Prostate gland (tissue), 2 donors: ENCODE data around the gene C17orf113.

Experiments used
- POLR2AphosphoS5 ChIP-seq: sonication (generic); formaldehyde crosslinking; IDR thresholded peaks from one replicate; pipeline ENCODE4 v1.6.1; 2017; ENCODE audit warnings: antibody characterized with exemption
- TF ChIP-seq, protein P1 (sequence below), 4 experiments: fragments of 200-600 bp in 2 of 4; fragments of 450-650 bp in 2 of 4; sonication (generic) in 2 of 4; IDR thresholded peaks; 1 replicate in 3 of 4; 2 replicates in 1 of 4; pipeline ENCODE4 v1.5.1; 2016 to 2019; ENCODE audit warnings: antibody characterized with exemption in 4 of 4, mild to moderate bottlenecking in 2 of 4, moderate library complexity in 2 of 4

- TF ChIP-seq, protein P1, sequence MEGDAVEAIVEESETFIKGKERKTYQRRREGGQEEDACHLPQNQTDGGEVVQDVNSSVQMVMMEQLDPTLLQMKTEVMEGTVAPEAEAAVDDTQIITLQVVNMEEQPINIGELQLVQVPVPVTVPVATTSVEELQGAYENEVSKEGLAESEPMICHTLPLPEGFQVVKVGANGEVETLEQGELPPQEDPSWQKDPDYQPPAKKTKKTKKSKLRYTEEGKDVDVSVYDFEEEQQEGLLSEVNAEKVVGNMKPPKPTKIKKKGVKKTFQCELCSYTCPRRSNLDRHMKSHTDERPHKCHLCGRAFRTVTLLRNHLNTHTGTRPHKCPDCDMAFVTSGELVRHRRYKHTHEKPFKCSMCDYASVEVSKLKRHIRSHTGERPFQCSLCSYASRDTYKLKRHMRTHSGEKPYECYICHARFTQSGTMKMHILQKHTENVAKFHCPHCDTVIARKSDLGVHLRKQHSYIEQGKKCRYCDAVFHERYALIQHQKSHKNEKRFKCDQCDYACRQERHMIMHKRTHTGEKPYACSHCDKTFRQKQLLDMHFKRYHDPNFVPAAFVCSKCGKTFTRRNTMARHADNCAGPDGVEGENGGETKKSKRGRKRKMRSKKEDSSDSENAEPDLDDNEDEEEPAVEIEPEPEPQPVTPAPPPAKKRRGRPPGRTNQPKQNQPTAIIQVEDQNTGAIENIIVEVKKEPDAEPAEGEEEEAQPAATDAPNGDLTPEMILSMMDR (IDR thresholded peaks at IDR 0.05): no peak
- TF ChIP-seq POLR2AphosphoS5: no peak
Measured at GRCh38 chr17:42097691-42098631, 47.6 kb upstream of the C17orf113 start, which contains the start of gene ZNF385C.
